Measurements from ENCODE around the gene HSD11B2.
A peak's percentile ranks its signal among the peaks of the same experiment; 100 is the strongest.

The HSD11B2 gene

GRCh38 chr16:67433131-67433719 is 2.3 kb downstream of the HSD11B2 start:
- no peak for TF ChIP-seq ZFX (IDR thresholded peaks at IDR 0.05)
- TF ChIP-seq, protein P1, sequence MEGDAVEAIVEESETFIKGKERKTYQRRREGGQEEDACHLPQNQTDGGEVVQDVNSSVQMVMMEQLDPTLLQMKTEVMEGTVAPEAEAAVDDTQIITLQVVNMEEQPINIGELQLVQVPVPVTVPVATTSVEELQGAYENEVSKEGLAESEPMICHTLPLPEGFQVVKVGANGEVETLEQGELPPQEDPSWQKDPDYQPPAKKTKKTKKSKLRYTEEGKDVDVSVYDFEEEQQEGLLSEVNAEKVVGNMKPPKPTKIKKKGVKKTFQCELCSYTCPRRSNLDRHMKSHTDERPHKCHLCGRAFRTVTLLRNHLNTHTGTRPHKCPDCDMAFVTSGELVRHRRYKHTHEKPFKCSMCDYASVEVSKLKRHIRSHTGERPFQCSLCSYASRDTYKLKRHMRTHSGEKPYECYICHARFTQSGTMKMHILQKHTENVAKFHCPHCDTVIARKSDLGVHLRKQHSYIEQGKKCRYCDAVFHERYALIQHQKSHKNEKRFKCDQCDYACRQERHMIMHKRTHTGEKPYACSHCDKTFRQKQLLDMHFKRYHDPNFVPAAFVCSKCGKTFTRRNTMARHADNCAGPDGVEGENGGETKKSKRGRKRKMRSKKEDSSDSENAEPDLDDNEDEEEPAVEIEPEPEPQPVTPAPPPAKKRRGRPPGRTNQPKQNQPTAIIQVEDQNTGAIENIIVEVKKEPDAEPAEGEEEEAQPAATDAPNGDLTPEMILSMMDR (conservative IDR thresholded peaks at IDR 0.05): no peak
- peak overlapping the region; percentile 94; the same call in 1 of the 2 replicates for H3K27ac ChIP-seq

DNA sequence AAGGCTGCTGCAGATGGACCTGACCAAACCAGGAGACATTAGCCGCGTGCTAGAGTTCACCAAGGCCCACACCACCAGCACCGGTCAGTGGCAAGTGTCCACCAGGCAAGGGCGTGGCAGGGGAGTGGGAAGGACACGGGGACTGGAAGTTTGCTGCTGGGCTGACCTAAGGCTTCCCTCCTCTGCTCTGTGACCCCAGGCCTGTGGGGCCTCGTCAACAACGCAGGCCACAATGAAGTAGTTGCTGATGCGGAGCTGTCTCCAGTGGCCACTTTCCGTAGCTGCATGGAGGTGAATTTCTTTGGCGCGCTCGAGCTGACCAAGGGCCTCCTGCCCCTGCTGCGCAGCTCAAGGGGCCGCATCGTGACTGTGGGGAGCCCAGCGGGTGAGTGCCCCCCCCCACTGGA is 4.8 kb downstream of the HSD11B2 start:
- no peak overlapping the region for H3K27ac ChIP-seq
- TF ChIP-seq, protein P1 (conservative IDR thresholded peaks at IDR 0.05): no peak
- no peak for TF ChIP-seq ZFX (IDR thresholded peaks at IDR 0.05)

DNA sequence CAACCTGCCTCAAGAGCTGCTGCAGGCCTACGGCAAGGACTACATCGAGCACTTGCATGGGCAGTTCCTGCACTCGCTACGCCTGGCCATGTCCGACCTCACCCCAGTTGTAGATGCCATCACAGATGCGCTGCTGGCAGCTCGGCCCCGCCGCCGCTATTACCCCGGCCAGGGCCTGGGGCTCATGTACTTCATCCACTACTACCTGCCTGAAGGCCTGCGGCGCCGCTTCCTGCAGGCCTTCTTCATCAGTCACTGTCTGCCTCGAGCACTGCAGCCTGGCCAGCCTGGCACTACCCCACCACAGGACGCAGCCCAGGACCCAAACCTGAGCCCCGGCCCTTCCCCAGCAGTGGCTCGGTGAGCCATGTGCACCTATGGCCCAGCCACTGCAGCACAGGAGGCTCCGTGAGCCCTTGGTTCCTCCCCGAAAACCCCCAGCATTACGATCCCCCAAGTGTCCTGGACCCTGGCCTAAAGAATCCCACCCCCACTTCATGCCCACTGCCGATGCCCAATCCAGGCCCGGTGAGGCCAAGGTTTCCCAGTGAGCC is 5.8 kb downstream of the HSD11B2 start:
- no peak overlapping the region for H3K27ac ChIP-seq
- TF ChIP-seq, protein P1 (conservative IDR thresholded peaks at IDR 0.05): no peak
- no peak for TF ChIP-seq ZFX (IDR thresholded peaks at IDR 0.05)

GRCh38 chr16:67437513-67437912 is 6.6 kb downstream of the HSD11B2 start:
- H3K27ac ChIP-seq: no peak overlapping the region
- TF ChIP-seq, protein P1 (conservative IDR thresholded peaks at IDR 0.05): no peak
- no peak for TF ChIP-seq ZFX (IDR thresholded peaks at IDR 0.05)

DNA sequence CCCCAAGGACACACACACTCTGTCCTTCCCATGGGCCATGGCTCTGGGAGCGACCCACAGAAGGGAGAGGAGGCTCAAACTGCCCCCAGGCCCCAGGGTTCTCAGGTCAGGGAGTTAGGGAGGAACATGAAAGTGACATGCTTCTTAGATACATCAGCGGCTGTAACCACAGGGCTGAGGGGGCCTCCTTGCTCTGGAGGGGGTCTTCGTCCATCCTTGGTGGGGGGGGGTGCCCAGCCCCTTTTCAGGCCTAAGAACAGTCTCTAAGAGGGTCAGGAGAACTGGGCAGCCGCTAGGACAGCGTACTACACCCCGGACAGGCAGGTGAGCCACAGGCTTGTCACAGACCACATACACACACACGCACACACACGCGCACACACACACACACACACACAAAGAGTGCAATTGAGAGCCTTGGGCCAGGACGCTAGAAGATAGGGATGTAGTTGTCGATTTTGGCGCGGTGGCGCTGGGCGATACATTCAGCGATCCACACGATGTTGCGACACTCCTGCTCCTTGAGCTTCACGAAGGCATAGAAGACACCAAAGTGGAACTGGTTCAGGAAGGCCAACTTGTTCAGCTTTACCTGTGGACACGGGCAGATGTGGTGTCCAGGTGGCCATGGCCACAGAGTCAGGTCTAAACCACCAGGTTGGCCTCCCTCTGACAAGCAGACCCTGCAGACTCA is 7.3 kb downstream of the HSD11B2 start:
- TF ChIP-seq ZFX (IDR thresholded peaks at IDR 0.05): no peak
- TF ChIP-seq, protein P1 (conservative IDR thresholded peaks at IDR 0.05): no peak
- no peak overlapping the region for H3K27ac ChIP-seq

GRCh38 chr16:67438824-67439393 is 8.0 kb downstream of the HSD11B2 start:
- no peak overlapping the region for H3K27ac ChIP-seq
- TF ChIP-seq ZFX (IDR thresholded peaks at IDR 0.05): no peak
- TF ChIP-seq, protein P1 (conservative IDR thresholded peaks at IDR 0.05): no peak

DNA sequence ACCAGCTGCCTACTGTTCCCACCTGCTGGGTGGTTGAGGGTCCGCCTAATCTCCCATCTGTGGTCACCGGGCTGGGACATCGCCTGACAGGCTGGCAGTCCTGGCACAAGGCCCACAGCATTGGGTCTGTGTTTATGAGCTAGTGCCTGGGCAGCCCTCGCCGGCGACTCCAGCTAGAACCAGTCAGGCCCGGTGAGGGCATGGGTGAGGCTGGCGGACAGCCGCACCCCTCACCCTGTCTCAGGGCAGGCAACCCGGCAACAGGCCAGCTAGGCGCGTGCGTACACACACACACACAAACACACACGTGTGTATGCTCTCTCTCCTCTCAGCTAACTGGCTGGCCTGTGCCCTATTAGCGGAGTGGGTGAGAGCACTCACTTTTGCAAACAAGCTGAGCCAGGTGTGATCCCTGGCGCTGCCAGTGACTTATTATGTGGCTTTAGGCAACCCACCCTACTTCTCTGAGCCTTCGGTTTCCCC is 10.4 kb downstream of the HSD11B2 start:
- H3K27ac ChIP-seq: peak overlapping the region; percentile 82
- TF ChIP-seq, protein P1 (conservative IDR thresholded peaks at IDR 0.05): no peak
- TF ChIP-seq ZFX (IDR thresholded peaks at IDR 0.05): no peak
